Skin of body (tissue), 3 donors: ENCODE results near the gene RBM39. TPM values are rescaled to one million over a fixed set of nuclear protein-coding genes. Genes with fewer than 3 reads are reported as not detected.

Experiments
- DNase-seq: peaks from one replicate; lab custom pipeline; 2025; lab: John Stamatoyannopoulos, UW
- small RNA-seq: library from RNA; depleted of rRNA; stranded (forward); fragments of <200 nt; gene quantifications from one replicate; pipeline ENCODE3, GENCODE V24; 2014; ENCODE audit warnings: low replicate concordance
- total RNA-seq: library from RNA; depleted of rRNA; stranded (reverse); fragments of >200 nt; gene quantifications from one replicate; pipeline ENCODE4 v1.2.3, GENCODE V29; 2014

The RBM39 gene
- total RNA-seq, 1 donor from 2014 or later = 429 TPM

DNA sequence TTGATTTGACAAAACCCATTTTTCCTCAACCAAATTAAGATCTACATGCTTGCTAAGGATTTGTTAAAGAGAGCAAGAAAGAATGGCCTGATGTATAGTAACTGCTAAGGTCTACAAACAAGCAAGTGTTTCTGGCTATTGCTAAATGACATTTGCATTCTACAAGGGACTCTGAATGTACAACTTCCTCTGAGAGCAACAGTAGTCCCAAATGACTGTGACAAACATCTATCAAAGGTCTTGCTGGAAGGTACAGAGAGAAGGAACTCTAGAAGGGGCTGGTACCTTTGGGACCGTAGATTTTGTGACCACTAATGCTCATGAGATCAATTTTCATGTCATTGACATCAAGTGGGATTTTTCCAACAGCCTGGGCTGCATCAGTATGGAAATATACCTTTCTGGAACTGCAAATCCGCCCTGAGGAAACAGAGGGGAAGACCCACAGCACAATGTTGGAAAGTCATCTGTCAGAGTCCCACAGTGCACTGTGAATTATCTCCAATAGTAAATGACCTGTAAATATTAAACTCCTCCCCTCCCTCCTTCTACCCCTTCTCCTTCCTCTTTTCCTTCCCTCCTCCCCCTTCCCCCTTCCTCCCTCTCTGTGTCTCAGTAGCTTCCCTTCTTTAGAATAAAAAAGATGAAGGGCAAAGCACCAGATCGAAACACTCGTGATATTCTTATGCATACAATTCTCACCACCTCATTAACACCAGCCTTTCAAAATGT lies 61.4 kb downstream of the RBM39 start:
- no peak for DNase-seq

DNA sequence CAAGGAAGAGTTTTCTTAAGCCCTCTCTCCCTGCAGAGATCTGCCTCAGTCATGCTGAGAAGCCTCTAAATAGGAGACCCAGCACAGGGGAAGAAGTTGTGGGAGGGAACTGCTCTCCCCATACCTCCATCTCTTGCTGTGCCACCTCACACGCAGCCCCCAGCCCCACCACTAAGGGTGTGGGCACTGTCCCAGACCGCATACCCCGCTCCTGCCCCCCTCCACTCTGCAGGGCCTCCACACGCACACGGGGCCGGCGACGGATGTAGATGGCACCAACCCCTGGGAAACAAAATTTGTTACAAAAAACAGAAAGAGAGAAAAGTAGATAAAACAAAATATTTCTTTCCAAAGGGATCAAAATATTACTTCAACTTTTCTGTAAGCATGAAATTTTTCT lies 67.1 kb downstream of the RBM39 start:
- DNase-seq = no peak

DNA sequence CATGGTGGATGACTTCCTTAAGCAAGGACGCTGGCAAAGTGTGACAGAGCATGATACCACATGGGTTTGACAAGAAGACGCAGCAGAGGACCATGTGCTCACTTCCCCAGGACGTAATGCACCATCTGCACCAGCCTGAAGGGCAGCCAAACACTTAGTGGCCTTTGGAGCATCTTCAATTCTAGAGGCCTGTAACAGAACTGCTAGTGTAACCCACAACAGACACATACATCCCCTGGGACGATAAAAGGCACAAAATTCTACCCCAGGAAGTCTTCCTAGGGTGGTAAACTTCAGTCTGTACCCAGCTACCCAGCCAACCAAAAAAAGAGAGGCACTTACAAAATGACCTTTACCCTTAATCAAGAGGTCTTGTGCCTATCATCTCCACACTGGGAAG lies 68.2 kb downstream of the RBM39 start:
- no peak for DNase-seq

DNA sequence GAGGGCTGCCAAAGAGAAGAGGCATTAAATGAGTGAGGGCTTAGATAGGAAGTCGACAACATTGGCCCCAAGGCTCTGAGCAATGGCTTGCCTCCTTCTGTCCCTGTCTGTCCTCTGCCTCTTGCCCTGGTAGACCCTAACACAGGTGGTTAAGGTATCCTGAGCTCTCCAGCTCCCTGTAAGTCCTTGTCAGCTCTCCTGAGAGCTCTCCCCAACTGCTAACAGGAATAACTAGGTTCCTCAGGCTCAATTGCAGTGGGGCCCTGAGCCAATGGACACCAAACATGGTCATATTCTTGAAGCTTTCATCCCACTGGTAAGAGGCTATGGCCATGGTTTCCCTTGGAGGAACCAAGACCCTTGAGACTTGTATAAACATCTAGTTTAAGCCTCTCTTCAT lies 72.4 kb downstream of the RBM39 start:
- no peak for DNase-seq

DNA sequence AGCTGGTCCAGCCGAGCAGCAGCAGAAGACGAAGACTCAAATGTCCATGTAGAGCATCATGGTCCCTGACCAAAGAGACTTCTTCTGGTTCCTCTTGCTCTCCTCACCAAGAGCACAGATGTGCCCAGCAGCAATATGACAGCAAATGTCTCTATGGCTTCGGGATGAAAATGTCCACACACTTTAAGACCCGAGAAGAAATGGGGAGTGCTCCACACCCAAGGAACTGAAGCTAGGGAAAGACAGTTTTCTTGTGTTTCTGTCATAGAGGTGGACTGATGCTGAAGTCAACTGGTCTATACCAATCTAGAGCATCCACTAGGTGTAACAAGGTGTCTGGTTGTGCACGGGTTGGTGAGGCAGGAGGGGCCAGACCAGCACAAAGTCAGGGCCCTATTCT lies 72.8 kb downstream of the RBM39 start:
- no peak for DNase-seq

DNA sequence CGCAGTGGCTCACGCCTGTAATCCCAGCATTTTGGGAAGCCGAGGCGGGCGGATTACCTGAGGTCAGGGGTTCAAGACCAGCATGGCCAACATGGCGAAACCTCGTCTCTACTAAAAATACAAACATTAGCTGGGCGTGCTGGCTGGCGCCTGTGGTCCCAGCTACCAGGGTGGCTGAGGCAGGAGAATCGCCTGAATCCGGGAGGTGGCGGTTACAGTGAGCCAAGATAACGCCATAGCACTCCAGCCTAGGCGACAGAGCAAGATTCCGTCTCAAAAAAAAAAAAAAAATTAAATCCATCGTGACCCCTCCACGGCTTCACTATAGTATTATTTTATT lies 76.1 kb downstream of the RBM39 start:
- DNase-seq = no peak

DNA sequence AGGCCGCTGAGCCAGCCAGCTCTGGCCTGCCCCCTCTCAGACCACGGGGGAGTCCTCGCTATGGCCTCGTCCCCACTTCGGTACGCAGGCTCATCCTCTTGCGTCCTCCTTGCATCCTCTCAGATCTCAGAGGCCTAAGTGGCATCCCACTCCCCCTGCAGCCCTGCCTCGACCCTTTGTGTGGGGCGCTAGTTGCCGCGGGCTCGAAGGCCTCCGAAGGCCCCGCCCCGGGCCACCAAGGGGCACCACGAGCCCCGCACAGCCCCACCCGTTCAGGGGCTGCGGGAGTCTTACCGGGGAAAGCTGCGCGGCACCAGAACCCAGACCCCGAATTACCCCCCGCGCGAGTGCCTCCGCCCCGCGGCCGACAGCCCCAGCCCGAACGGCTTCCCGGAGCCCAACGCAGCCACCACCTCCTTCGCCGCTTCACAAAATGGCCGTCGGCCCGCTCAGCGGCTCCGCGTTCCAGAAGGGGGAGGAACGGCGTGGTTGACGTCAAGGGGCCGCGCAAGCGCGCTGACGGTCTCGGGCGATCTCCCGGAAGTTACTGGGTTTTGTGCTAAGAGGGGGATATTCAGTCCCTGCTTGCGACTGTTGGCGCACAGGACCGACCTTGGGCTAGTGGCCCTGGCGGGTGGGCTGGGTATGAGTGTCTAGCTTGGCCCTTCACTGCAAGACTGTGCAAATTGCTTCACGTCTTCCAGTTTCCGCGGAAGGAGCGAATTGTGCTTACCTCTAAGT lies 77.4 kb downstream of the RBM39 start, which contains the start of the genes CPNE1 and RBM12:
TSS of gene CPNE1 (minus strand) at position 435 of the 741 bp plus-strand sequence. CDS start 31,977 bp downstream, outside the sequence.
TSS of gene RBM12 (minus strand) at position 435 of the 741 bp plus-strand sequence. CDS start 9,578 bp downstream, outside the sequence.
- DNase-seq = peak; percentile 96

DNA sequence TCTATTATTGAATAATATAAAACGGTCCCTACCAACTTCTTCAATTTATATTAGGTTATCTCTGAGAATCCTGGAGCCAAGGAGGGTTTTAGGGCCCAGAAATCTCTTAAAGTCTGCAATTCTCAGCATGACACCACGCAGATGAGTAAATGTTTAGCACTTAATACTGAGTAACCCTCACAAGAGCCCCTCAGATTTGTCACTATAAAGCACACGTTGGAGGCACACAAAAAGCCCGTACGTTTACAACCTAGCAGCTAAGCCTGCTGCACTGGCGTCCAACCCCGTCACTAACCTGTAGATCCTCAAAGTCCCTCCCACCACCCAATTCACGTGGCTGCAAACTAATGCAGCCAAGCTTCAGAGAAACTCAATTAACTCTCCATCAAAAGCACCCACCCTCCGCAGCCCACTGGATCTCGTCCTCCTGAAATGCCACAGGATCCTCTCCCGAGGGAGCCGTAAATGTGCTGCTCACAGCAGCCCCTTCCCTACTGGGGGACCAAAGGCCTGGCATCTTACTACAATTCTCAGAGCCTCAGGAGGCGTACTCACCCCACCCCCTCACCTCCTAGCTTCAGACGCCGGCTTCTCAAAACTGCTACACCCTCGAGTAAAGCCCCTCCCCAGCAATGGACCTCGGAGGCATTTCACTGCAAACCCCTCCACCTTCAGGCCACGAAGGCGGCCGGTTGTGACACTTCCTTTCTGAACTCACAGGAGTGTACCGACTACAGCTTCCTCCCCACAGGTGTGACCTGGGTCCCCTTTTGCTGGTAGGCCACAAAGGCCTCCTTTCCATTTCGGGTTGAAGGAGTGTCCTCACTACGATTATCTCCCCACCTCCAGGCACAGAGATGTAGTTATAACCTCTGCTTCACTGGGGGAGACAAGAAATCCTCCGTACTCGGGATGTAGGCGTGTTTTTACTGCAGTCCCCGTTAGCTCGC lies 78.3 kb downstream of the RBM39 start:
- no peak for DNase-seq

DNA sequence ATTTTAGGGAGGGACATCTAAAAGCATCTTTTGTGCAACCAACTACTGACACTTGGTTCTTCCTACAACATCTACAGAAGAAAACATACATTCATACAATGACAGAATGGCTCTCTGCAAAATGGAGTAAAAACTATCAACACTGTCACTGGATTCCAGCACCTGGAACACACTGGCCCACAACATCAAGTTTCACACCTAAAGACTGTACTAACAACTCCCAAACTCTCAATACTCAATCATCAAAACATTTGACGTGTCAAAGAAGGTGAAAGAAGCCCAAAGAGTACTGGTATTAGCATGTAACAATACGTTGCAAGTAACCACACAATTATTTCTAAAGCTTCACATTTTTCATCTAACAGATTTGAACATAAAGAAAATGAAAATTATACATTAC lies 79.5 kb downstream of the RBM39 start:
- DNase-seq = no peak

DNA sequence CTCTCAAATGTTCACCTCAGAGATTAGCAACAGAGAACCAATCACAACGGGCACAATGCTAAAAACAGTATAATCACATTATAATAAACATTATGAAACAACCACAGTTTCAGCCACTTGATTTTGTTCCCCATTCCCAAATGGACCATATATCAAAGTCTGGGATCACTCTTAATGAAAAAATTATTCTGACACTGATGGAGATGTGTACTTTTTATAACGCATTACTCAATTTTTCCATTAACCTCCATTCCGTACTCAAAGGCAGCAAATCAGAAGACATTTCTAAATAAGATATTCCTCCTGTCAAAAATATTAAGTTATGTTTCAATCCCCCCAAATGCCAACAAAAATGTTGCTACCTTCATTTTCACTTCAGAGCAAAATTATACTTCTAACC lies 80.2 kb downstream of the RBM39 start:
- DNase-seq = no peak

DNA sequence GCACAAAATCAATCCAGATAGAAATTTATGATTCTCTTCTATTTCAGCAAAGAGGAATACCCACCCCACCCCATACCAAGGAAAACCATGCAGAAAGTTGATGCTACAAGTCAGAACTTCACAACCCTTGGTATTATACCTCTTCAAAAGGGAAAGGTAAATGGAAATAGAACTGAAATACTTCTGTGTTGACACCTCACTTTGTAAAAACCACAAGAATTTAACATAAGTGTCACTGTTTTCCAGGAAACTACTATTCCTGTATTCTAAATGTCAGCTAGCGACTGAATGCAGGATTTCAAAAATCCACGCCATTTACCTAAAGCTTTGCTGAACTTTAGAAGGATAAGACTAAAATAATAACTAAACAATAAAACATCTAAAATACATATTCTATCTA lies 81.0 kb downstream of the RBM39 start:
- DNase-seq = no peak

DNA sequence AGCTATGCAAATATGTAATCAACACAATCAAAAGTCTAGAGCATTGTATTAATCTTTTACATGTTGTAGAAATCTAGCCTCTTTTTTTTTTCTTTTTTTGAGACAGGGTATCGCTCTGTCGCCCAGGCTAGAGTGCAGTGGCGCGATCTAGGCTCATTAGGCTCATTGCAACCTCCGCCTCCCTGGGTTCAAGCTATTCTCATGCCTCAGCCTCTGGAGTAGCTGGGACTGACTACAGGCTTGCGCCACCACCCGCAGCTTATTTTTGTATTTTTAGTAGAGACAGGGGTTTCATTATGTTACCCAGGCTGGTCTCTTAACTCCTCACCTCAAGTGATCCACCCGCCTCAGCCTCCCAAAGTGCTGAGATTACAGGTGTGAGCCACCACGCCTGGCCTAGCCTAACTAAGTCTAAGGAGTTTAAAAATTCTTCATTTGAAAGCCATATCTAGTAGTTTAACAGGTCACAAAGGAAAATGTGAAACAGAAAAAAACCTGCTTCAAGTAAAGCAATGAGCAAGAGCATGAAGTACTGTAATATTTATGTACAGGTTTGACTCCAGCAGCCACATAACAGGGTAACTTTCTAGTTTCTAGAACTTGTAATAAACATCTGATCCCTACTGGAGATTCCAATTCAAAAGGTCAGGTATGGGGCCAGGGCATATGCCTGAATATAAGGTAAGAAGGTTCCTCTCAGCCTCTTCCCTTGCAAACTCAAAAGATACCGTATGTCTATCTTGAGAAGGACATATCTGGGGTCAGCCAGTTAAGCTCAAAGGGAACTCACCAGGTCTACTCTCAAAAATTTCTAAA lies 81.7 kb downstream of the RBM39 start:
- no peak for DNase-seq

DNA sequence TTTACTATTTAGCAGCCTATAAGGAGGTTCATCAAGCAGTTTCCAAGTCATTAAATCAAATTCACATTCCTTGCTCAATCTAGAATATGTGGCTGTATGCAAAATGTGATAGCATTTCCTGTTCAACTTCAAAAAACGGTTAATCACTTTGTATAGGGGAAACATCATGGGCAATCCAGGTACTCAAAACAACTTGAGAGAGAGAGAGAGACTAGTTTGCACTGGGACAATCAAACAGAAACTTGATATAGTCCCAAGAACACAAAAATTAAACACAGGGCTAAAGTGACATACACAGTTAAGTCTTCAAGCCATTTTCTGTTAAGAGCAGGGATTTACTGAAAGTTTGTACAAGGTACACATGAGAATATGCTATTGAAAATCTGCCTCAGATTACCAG lies 84.8 kb downstream of the RBM39 start:
- no peak for DNase-seq

DNA sequence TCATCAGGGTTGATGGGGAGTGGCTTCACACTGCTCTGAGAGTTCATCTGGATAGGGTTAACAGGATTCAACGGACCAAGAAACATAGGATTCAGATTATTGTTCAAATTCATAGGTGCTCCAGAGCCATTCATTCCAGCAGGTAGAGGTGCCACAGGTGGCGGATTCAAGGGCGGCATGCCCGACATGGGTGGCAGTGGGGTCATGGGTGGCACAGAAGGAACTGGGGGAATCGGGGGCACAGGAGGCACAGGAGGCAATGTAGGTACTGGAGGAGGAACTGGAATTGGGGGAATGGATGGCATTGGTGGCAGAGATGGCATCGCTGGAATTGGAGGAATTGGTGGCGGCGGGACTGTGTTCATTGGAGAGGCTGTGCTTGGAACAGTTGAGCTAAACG lies 87.6 kb downstream of the RBM39 start:
- DNase-seq = no peak

DNA sequence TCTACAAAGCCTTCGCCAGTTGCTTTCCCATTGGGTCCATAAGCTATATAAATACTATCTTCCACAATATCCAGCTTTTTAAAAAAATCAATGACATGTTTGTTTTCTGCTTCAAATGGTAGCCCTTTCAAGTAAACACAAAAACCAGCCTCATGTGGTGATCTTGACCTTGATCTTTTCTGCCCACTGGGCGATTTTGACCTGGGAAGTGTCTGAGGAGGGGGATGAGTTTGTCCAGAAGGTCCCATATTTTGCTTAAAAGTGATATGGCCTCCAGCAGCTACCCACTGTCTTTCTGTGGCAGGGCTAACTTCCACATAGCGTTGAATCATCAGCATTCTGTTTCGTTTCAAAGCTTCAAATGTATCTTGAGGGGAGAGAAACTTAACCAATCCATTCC lies 88.2 kb downstream of the RBM39 start:
- DNase-seq = no peak

Small RNA genes within 50 kb of the gene (small RNA-seq; reads per million reads assigned to genes)
- gene RF00026 = not detected

Other genes starting within 250 kb of the RBM39 start
- not detected for gene C20orf173, start 212.6 kb downstream of the RBM39 start, total RNA-seq
- 164 TPM for gene ERGIC3, start 200.2 kb downstream of the RBM39 start, total RNA-seq
- gene SPAG4, start 126.4 kb downstream of the RBM39 start, total RNA-seq = not detected
- gene CPNE1, start 77.4 kb downstream of the RBM39 start, total RNA-seq = 81.2 TPM
- 39.2 TPM for gene RBM12, start 77.4 kb downstream of the RBM39 start, total RNA-seq
- 18.9 TPM for gene NFS1, start 42.9 kb downstream of the RBM39 start, total RNA-seq
- 102 TPM for gene ROMO1, start 42.9 kb downstream of the RBM39 start, total RNA-seq
- 25.4 TPM for gene PHF20, start 29.8 kb upstream of the RBM39 start, total RNA-seq
- 19.4 TPM for gene SCAND1, start 212.2 kb upstream of the RBM39 start, total RNA-seq
- gene CNBD2, start 226.3 kb upstream of the RBM39 start, total RNA-seq = 2.7 TPM